Measurements from ENCODE around the gene HDAC4. TPM values are rescaled to one million over a fixed set of nuclear protein-coding genes. Genes with fewer than 3 reads are reported as not detected.

HDAC4 gene
- total RNA-seq, 1 donor from 2014 or later: 39.0 TPM

DNA sequence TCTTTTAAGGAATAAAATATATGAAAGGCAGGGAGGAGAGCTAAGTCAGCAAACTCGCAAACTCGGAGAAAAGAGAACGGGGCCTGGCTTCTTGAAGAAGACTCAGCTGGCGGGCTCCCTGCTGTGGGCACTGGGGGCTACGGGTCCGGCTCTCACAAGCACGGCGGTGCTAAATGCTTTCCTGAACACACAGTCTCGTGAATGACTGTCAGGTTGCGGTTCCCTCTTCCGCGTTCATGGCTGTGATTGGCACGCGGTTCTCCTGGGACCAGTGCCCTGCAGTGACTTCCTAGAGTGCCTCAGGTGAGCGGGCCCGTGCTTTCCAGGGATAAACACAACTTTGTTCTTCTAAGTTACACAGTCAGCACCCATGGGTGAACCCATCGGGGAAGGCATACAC, 208.4 kb downstream of the HDAC4 start:
- H3K27me3 Mint-ChIP-seq: no peaks in the 10 kb centered on the region
- TF ChIP-seq, protein P1, sequence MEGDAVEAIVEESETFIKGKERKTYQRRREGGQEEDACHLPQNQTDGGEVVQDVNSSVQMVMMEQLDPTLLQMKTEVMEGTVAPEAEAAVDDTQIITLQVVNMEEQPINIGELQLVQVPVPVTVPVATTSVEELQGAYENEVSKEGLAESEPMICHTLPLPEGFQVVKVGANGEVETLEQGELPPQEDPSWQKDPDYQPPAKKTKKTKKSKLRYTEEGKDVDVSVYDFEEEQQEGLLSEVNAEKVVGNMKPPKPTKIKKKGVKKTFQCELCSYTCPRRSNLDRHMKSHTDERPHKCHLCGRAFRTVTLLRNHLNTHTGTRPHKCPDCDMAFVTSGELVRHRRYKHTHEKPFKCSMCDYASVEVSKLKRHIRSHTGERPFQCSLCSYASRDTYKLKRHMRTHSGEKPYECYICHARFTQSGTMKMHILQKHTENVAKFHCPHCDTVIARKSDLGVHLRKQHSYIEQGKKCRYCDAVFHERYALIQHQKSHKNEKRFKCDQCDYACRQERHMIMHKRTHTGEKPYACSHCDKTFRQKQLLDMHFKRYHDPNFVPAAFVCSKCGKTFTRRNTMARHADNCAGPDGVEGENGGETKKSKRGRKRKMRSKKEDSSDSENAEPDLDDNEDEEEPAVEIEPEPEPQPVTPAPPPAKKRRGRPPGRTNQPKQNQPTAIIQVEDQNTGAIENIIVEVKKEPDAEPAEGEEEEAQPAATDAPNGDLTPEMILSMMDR (conservative IDR thresholded peaks at IDR 0.05): no peak
- H3K27ac Mint-ChIP-seq: no peak overlapping the region
- H3K9me3 Mint-ChIP-seq: no peaks in the 10 kb centered on the region
- H3K4me1 Mint-ChIP-seq (ENCODE audit: unreplicated experiment): peaks cover 23% of the 10 kb centered on the region
- DNase-seq (ENCODE audit: extremely low spot score, unreplicated experiment): peak; percentile 53
- no peaks in the 10 kb centered on the region for H3K36me3 Mint-ChIP-seq
- H3K4me3 Mint-ChIP-seq: no peak overlapping the region

DNA sequence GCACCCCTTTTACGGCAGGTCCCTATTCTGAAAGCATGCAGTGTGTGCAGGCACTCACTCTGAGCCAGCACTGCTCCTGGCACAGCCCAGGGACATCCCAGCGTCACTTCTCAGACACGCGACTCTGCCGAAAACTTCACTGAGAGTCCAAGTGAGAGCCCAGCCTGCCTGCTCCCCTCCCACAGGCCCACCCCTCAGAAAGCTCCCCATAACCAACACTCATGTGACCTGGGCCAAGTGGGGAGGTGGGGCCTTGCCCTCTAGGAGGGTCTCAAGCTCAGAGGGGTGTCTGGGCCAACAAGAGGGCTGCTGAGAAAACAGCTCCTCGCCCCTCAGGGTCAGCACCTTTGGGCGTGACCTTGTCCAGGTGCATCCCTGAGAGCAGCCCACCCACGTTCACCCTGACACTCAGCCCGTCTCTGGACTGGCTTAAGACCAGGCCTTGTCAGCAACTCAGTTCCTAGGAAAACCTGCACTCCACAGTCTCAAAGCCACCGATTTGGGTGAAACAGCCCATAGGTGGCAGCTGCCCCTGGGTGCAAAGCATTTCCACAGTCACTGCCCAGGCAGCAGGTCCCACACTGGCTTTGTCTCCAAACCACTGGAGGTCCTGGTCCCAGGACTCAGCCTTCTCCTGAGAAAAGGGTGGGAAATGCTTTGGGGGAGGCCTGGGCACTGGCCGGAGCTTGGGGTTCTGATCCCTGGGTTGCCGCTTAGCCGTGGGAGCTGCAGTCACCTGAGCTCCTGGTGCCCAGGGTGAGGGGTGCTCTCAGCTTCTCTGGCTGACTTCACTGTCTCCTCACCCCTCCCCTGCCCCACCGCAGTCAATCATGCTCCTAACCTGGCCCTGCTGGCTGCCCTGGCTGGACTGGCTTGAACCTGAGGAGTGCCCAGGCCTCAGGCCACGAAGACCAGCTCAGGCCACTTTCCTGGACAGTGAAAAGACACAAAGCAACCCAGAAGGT, 209.6 kb downstream of the HDAC4 start:
- Mint-ChIP-seq H3K36me3 (no peaks in the 10 kb centered on the region), H3K27ac (no peak overlapping the region), H3K4me1 (ENCODE audit: unreplicated experiment) (peaks cover 23% of the 10 kb centered on the region), H3K9me3 (no peaks in the 10 kb centered on the region), H3K27me3 (no peaks in the 10 kb centered on the region), H3K4me3 (no peak overlapping the region)
- DNase-seq (ENCODE audit: extremely low spot score, unreplicated experiment): peak; percentile 62
- TF ChIP-seq, protein P1 (conservative IDR thresholded peaks at IDR 0.05): no peak

DNA sequence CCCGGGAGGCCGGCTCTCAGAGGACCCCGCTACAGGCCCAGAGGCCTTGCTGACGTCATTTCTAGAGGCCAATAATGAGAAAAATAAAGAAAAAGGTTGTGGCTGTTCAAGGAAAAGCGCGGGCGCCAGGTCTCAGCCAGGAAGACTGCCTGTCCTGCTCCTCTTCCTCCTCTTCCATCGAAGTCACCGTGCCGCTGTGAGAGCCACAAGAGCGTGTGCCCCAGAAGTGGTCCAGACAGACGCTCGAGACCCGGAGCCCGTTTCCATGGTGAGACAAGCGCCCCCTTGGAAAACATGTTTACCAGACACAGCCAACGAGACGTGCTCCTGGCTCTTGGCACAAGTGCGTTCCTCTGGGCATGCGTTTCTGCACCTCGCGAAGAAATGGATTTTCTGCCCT, 210.5 kb downstream of the HDAC4 start:
- TF ChIP-seq, protein P1 (conservative IDR thresholded peaks at IDR 0.05): no peak
- no peak overlapping the region for H3K4me3 Mint-ChIP-seq
- peak; percentile 47 for DNase-seq (ENCODE audit: extremely low spot score, unreplicated experiment)
- H3K4me1 Mint-ChIP-seq (ENCODE audit: unreplicated experiment): peaks cover 16% of the 10 kb centered on the region
- no peaks in the 10 kb centered on the region for H3K36me3 Mint-ChIP-seq
- no peaks in the 10 kb centered on the region for H3K27me3 Mint-ChIP-seq
- H3K27ac Mint-ChIP-seq: peak overlapping the region; percentile 34
- H3K9me3 Mint-ChIP-seq: no peaks in the 10 kb centered on the region

DNA sequence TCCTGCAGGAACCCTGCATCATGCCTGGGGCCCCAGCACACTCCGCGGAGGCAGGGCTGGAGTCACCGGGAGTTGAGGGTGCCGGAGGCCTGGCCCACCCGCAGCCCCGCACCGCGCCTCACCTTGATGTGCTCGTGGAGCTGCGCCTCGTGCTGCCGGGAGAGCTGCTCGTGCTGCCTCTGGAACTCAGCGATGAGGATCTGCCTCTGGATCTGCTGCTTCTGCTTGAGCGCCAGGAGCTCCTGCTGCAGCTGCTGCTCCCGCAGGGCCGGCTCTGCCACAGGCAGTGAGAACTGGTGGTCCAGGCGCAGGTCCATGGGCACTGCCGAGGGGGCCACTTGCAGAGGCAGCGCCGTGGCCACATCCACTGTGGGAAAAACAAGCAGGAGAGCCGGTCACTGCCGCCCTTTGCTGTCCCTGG, 211.1 kb downstream of the HDAC4 start:
- Mint-ChIP-seq H3K4me3 (no peak overlapping the region), H3K36me3 (no peaks in the 10 kb centered on the region), H3K27me3 (no peaks in the 10 kb centered on the region), H3K4me1 (ENCODE audit: unreplicated experiment) (peaks cover 16% of the 10 kb centered on the region), H3K27ac (no peak overlapping the region), H3K9me3 (no peaks in the 10 kb centered on the region)
- DNase-seq (ENCODE audit: extremely low spot score, unreplicated experiment): peak; percentile 67
- TF ChIP-seq, protein P1 (conservative IDR thresholded peaks at IDR 0.05): no peak

DNA sequence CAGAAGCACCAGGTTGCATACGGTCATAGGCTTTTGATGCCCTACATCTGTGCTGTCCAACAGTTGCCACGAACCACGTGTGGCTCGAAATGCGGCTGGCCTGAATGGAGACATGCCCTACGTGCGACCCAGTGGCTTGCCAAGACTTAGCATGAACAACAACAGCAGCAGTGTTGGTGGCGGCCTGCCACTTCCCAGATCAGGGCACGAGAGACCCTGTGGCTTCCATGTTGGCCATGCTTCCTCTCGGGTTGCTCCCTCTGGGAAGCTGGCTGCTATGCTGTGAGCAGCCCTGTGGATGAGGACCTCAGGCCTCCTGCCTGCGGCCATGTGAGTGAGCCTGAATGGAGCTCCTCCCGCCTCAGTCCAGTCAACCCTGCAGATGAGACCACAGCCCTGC, 212.3 kb downstream of the HDAC4 start:
- TF ChIP-seq, protein P1 (conservative IDR thresholded peaks at IDR 0.05): no peak
- DNase-seq (ENCODE audit: extremely low spot score, unreplicated experiment): peak; percentile 58
- Mint-ChIP-seq H3K4me3 (no peak overlapping the region), H3K9me3 (no peaks in the 10 kb centered on the region), H3K27me3 (no peaks in the 10 kb centered on the region), H3K4me1 (ENCODE audit: unreplicated experiment) (peaks cover 14% of the 10 kb centered on the region), H3K36me3 (no peaks in the 10 kb centered on the region), H3K27ac (no peak overlapping the region)

All from type B pancreatic cell (in vitro differentiated cells).